GM12878 (cell line): ENCODE measurements around the gene CBARP. TPM values are rescaled to one million over a fixed set of nuclear protein-coding genes. Genes with fewer than 3 reads are reported as not detected.

ENCODE experiments used
- ATAC-seq: fragments of 200-7000 bp; cut with Tn5 transposase; 3 replicates; pipeline ENCODE4 v1.9.1; 2020; ENCODE audit warnings: mild to moderate bottlenecking, moderate library complexity
- BruUV-seq: library from RNA; stranded (reverse); fragments of 400-500 nt; replicated peaks from 2 replicates; lab custom pipeline; 2021; lab: Mats Ljungman, UMichigan
- CTCF ChIA-PET: fragments of 300-600 bp; sonication (Branson Sonifier 250); formaldehyde crosslinking; extraction: SDS; loops from one replicate; lab custom pipeline; 2021; ENCODE audit warnings: inconsistent platforms; lab: Yijun Ruan, JAX
- POLR2A ChIA-PET: fragments of 350-600 bp; formaldehyde crosslinking; extraction: SDS; loops from one replicate; lab custom pipeline; 2021; ENCODE audit warnings: inconsistent platforms; lab: Charles Lee
- RAD21 ChIA-PET: fragments of 300-600 bp; sonication (Branson Sonifier 250); formaldehyde crosslinking; loops from one replicate; lab custom pipeline; 2023; ENCODE audit warnings: antibody characterized with exemption; ENCODE audit not compliant: unreplicated experiment; lab: Charles Lee
- SMC1A ChIA-PET: fragments of 300-600 bp; sonication (Branson Sonifier 250); formaldehyde crosslinking; loops from one replicate; lab custom pipeline; 2023; ENCODE audit not compliant: unreplicated experiment, uncharacterized antibody; lab: Charles Lee
- DNase-seq: peaks from one replicate; pipeline ENCODE4 v3.0.0-alpha.2; 2011; ENCODE audit warnings: low read depth, low spot score
- FAIRE-seq: peaks from 3 replicates; lab custom pipeline; 2011; peaks lifted over from hg19 to GRCh38; lab: Jason Lieb, UNC
- H2AFZ ChIP-seq: 2 replicates; pipeline ENCODE4 v1.6.0; 2011; ENCODE audit warnings: low read depth, low read length, control low read depth; ENCODE audit not compliant: control insufficient read depth
- H3K27ac ChIP-seq: 2 replicates; pipeline ENCODE4 v1.5.1; 2011; ENCODE audit warnings: control low read depth; ENCODE audit not compliant: control insufficient read depth, insufficient read depth
- H3K27me3 ChIP-seq, 2 experiments: replicated peaks in 1 of 2; 2 replicates each; pipeline versions ENCODE4 v1.6.0 to v1.6.1; 2011; ENCODE audit warnings: low read length in 1 of 2; ENCODE audit not compliant: control insufficient read depth in 2 of 2, insufficient read depth in 2 of 2
- H3K36me3 ChIP-seq, 2 experiments: 2 replicates each; pipeline ENCODE4 v1.5.1; 2011; ENCODE audit warnings: low read length in 1 of 2; ENCODE audit not compliant: control insufficient read depth in 2 of 2, insufficient read depth in 2 of 2
- H3K4me1 ChIP-seq: 2 replicates; pipeline ENCODE4 v1.6.1; 2011; ENCODE audit warnings: mild to moderate bottlenecking, low read length, moderate library complexity, mixed read lengths; ENCODE audit not compliant: control insufficient read depth, insufficient read depth
- H3K4me2 ChIP-seq: 2 replicates; pipeline ENCODE4 v1.6.0; 2011; ENCODE audit warnings: control low read depth; ENCODE audit not compliant: control insufficient read depth, insufficient read depth
- H3K4me3 ChIP-seq: fragments of 200-600 bp; sonication (generic); 2 replicates; pipeline ENCODE4 v1.5.1; 2016
- H3K79me2 ChIP-seq: 2 replicates; pipeline ENCODE4 v1.6.0; 2011; ENCODE audit warnings: low read length; ENCODE audit not compliant: control insufficient read depth, insufficient read depth
- H3K9ac ChIP-seq: 2 replicates; pipeline ENCODE4 v1.8.0; 2011; ENCODE audit warnings: low read length, control low read depth, mixed read lengths; ENCODE audit not compliant: control insufficient read depth, insufficient read depth
- H3K9me3 ChIP-seq: replicated peaks from 3 replicates; pipeline ENCODE4 v1.5.1; 2011; ENCODE audit warnings: mild to moderate bottlenecking, low read length; ENCODE audit not compliant: control insufficient read depth, insufficient read depth
- H4K20me1 ChIP-seq: 2 replicates; pipeline ENCODE4 v1.6.0; 2011; ENCODE audit not compliant: control insufficient read depth, insufficient read depth
- ESRRA ChIP-seq: IDR thresholded peaks from 2 replicates; pipeline ENCODE4 v1.6.1; 2012; ENCODE audit warnings: mild to moderate bottlenecking, low read length, improper control_type of control experiment
- JUND ChIP-seq: IDR thresholded peaks from 2 replicates; pipeline ENCODE4 v1.6.1; 2012; ENCODE audit warnings: low read depth, mild to moderate bottlenecking, low read length, improper control_type of control experiment, moderate library complexity
- NFIC ChIP-seq: IDR thresholded peaks from 2 replicates; pipeline ENCODE4 v1.6.1; 2012; ENCODE audit warnings: low read depth, mild to moderate bottlenecking, inconsistent platforms, low read length, moderate library complexity
- NFXL1 ChIP-seq: fragments of 450-650 bp; IDR thresholded peaks from 2 replicates; pipeline ENCODE4 v1.6.1; 2017; ENCODE audit warnings: antibody characterized with exemption, mild to moderate bottlenecking, borderline replicate concordance
- RELA ChIP-seq: fragments of 450-650 bp; IDR thresholded peaks from 2 replicates; pipeline ENCODE4 v1.8.0; 2014; ENCODE audit warnings: borderline replicate concordance; ENCODE audit not compliant: partially characterized antibody
- TAF1 ChIP-seq: IDR thresholded peaks from 2 replicates; pipeline ENCODE4 v1.6.1; 2011; ENCODE audit warnings: mild to moderate bottlenecking, low read depth, low read length, borderline replicate concordance
- ZZZ3 ChIP-seq: IDR thresholded peaks from 2 replicates; pipeline ENCODE4 v1.6.1; 2011; ENCODE audit warnings: low read depth; ENCODE audit not compliant: control insufficient read depth, insufficient read length
- WGBS: methylation state at CpG from one replicate; pipeline ENCODE4 v1.1.6; 2016; ENCODE audit warnings: low lambda C conversion rate; ENCODE audit not compliant: insufficient replicate concordance, insufficient coverage; ENCODE audit errors: missing lambda C conversion rate; 5-methylcytosine and 5-hydroxymethylcytosine counted together
- in situ Hi-C: fragments of 300-500 bp; cut with MboI; formaldehyde crosslinking; loops from 9 replicates; pipeline ENCODE4 v1.14.3; 2018; ENCODE audit warnings: mixed read lengths
- intact Hi-C: fragments of 100-400 bp; cut with micrococcal nuclease; formaldehyde crosslinking; loops from one replicate; pipeline ENCODE4 v1.14.2; 2022; ENCODE audit not compliant: unreplicated experiment
- polyA plus RNA-seq, 11 experiments: library from polyadenylated mRNA; depleted of rRNA in 4 of 11; unstranded in 6 of 11; stranded (reverse) in 5 of 11; fragments of >200 nt; fragmentation: Nextera tagmentation in 4 of 11; fragmentation: Illumina TruSeq in 1 of 11; extraction: Ambion mirVana in 4 of 11; extraction: Trizol in 1 of 11; gene quantifications; 1 replicate in 1 of 11; 2 replicates in 10 of 11; pipeline versions ENCODE4 v1.2.1 to v1.2.3, GENCODE V29; 2011 to 2016; ENCODE audit warnings: inconsistent platforms in 2 of 11, missing spikeins in 2 of 11, low read depth in 1 of 11
- total RNA-seq, 4 experiments: library from RNA; depleted of rRNA in 3 of 4; stranded (reverse); fragments of >200 nt in 3 of 4; fragmentation: Illumina TruSeq in 1 of 4; extraction: Trizol in 1 of 4; gene quantifications; 2 replicates each; pipeline versions ENCODE4 v1.2.1 to v1.2.3, GENCODE V29; 2013 to 2021
- TF ChIP-seq, protein P1 (sequence below): IDR thresholded peaks from 2 replicates; pipeline ENCODE4 v1.6.1; 2011; ENCODE audit warnings: low read depth, low read length, improper control_type of control experiment, borderline replicate concordance
- TF ChIP-seq, protein P2 (sequence below): fragments of 150-350 bp; IDR thresholded peaks from 2 replicates; pipeline ENCODE4 v1.6.1; 2016; ENCODE audit warnings: low read depth, low read length
- TF ChIP-seq, protein P3 (sequence below): fragments of 450-650 bp; IDR thresholded peaks from 2 replicates; pipeline ENCODE4 v1.6.1; 2016; ENCODE audit warnings: mild to moderate bottlenecking
- TF ChIP-seq, protein P4 (sequence below): IDR thresholded peaks from 2 replicates; pipeline ENCODE4 v1.6.1; 2012; ENCODE audit warnings: mild to moderate bottlenecking, low read depth, low read length

CBARP gene
- total and polyA plus RNA-seq, 10 of the 15 experiments (the other 5 are each of a cell fraction or from before 2014, with no cell fraction given): 0.04 to 0.59 (median 0.18) TPM; not detected in 3

DNA sequence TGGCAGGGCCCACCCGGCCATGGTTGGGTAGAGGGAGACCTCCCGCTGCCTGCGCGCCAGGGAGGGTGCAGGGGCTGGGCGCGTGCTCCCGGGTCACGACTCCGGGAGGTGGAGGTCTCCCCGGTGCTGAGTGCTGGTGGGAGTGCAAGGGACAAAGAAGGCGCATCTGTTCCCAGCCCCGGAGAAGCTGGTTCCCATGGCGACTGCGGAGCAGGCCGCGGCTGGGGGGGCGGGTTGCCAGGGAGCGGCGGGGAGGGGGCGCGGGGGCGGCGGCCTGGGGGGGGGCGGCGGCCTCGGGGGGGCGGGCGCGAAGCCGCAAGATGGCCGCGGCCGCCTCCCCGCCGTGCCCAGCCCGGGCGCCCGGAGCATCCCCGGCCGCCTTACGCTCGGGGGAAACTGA, 1.2 kb downstream of the CBARP start (continued):
- TF ChIP-seq, protein P1, sequence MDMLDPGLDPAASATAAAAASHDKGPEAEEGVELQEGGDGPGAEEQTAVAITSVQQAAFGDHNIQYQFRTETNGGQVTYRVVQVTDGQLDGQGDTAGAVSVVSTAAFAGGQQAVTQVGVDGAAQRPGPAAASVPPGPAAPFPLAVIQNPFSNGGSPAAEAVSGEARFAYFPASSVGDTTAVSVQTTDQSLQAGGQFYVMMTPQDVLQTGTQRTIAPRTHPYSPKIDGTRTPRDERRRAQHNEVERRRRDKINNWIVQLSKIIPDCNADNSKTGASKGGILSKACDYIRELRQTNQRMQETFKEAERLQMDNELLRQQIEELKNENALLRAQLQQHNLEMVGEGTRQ: no peak
- TF ChIP-seq, protein P2, sequence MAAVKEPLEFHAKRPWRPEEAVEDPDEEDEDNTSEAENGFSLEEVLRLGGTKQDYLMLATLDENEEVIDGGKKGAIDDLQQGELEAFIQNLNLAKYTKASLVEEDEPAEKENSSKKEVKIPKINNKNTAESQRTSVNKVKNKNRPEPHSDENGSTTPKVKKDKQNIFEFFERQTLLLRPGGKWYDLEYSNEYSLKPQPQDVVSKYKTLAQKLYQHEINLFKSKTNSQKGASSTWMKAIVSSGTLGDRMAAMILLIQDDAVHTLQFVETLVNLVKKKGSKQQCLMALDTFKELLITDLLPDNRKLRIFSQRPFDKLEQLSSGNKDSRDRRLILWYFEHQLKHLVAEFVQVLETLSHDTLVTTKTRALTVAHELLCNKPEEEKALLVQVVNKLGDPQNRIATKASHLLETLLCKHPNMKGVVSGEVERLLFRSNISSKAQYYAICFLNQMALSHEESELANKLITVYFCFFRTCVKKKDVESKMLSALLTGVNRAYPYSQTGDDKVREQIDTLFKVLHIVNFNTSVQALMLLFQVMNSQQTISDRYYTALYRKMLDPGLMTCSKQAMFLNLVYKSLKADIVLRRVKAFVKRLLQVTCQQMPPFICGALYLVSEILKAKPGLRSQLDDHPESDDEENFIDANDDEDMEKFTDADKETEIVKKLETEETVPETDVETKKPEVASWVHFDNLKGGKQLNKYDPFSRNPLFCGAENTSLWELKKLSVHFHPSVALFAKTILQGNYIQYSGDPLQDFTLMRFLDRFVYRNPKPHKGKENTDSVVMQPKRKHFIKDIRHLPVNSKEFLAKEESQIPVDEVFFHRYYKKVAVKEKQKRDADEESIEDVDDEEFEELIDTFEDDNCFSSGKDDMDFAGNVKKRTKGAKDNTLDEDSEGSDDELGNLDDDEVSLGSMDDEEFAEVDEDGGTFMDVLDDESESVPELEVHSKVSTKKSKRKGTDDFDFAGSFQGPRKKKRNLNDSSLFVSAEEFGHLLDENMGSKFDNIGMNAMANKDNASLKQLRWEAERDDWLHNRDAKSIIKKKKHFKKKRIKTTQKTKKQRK: no peak
- no peak for TF ChIP-seq NFIC

DNA sequence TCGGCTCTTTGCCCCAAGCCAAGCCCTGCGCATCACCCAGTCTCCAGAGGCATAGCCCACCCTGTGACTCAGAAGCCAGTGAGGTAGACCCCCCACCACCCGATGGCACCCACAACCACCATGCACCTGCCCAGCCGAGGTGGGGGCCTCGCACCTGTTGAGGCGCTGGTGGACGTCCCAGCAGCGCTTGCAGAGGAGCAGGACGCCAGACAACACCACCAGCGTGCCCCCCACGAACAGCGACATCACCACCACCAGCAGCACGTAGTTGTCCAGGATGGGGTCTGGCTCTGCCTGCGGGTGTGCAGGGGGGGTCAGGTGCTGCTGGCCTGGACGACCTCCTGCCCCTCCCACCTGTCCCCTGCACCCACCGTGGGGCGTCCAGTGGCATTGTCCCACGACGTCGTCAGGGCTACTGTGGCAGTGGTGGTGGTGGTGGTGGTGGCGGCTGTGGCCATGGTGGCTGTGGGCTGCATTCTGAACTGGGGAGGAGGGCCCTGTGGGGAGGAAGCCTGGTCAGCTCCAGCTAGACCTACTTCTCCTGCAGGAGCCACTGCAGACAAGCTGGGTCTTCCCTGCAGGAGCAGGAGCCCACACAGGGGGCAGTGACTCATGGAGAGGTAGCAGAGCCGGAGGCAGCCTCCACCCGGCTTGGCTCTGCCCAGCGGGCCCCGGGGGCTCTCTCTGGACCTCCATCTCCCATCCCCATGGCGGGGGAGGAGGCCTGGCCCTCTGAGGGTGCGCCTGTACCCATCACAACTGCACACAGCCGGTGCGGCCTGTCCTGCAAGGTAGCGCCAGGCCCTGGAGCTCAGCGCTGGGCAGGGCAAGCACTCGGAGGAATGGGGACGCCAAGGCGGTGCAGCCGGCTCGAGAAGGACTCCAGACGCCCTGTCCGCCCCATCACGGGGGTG, 1.9 kb downstream of the CBARP start:
- TF ChIP-seq, protein P3, sequence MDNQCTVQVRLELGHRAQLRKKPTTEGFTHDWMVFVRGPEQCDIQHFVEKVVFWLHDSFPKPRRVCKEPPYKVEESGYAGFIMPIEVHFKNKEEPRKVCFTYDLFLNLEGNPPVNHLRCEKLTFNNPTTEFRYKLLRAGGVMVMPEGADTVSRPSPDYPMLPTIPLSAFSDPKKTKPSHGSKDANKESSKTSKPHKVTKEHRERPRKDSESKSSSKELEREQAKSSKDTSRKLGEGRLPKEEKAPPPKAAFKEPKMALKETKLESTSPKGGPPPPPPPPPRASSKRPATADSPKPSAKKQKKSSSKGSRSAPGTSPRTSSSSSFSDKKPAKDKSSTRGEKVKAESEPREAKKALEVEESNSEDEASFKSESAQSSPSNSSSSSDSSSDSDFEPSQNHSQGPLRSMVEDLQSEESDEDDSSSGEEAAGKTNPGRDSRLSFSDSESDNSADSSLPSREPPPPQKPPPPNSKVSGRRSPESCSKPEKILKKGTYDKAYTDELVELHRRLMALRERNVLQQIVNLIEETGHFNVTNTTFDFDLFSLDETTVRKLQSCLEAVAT: no peak
- no peak for TF ChIP-seq ZZZ3
- TF ChIP-seq, protein P4, sequence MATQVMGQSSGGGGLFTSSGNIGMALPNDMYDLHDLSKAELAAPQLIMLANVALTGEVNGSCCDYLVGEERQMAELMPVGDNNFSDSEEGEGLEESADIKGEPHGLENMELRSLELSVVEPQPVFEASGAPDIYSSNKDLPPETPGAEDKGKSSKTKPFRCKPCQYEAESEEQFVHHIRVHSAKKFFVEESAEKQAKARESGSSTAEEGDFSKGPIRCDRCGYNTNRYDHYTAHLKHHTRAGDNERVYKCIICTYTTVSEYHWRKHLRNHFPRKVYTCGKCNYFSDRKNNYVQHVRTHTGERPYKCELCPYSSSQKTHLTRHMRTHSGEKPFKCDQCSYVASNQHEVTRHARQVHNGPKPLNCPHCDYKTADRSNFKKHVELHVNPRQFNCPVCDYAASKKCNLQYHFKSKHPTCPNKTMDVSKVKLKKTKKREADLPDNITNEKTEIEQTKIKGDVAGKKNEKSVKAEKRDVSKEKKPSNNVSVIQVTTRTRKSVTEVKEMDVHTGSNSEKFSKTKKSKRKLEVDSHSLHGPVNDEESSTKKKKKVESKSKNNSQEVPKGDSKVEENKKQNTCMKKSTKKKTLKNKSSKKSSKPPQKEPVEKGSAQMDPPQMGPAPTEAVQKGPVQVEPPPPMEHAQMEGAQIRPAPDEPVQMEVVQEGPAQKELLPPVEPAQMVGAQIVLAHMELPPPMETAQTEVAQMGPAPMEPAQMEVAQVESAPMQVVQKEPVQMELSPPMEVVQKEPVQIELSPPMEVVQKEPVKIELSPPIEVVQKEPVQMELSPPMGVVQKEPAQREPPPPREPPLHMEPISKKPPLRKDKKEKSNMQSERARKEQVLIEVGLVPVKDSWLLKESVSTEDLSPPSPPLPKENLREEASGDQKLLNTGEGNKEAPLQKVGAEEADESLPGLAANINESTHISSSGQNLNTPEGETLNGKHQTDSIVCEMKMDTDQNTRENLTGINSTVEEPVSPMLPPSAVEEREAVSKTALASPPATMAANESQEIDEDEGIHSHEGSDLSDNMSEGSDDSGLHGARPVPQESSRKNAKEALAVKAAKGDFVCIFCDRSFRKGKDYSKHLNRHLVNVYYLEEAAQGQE: no peak
- no peak for TF ChIP-seq JUND
- TF ChIP-seq RELA: no peak
- TF ChIP-seq ESRRA: no peak
- no peak for TF ChIP-seq NFXL1
- TF ChIP-seq TAF1: no peak
- H3K27ac ChIP-seq: no peak overlapping the region
- ChIA-PET RAD21 (no interaction called here), SMC1A (no interaction called here), CTCF (no interaction called here), POLR2A (no interaction called here)
- intact Hi-C loops: no loop called here
- no TSS peak for BruUV-seq
- 61% methylated on average over 37 of the region's 39 CpGs for WGBS
- no peaks in the 10 kb centered on the region for H3K36me3 ChIP-seq
- FAIRE-seq (no peak), ATAC-seq (no peak), DNase-seq (no peak)
- H3K4me2 ChIP-seq: no peak overlapping the region
- H4K20me1 ChIP-seq: no peaks in the 10 kb centered on the region
- H3K27me3 ChIP-seq: peaks cover 0 to 10% of the 10 kb centered on the region in 2 experiments; a peak in 3 of 4 replicates
- no peaks in the 10 kb centered on the region; the same call in 2 of the 3 replicates for H3K9me3 ChIP-seq
- no peak overlapping the region for H3K9ac ChIP-seq
- no peak overlapping the region for H3K4me3 ChIP-seq
- no peaks in the 10 kb centered on the region for H3K79me2 ChIP-seq
- in situ Hi-C loops: no loop called here
- peaks cover 3% of the 10 kb centered on the region; the same call in 1 of the 2 replicates for H3K4me1 ChIP-seq
- no peak overlapping the region for H2AFZ ChIP-seq
